ENCODE measurements around the gene HHAT. TPM values are rescaled to one million over a fixed set of nuclear protein-coding genes. Genes with fewer than 3 reads are reported as not detected.
A peak's percentile ranks its signal among the peaks of the same experiment; 100 is the strongest.

HHAT gene
- total and polyA plus RNA-seq, 9 of the 15 experiments (the other 6 are each of a cell fraction or from before 2014, with no cell fraction given), result 0.07 to 0.16 (median 0.13) TPM; not detected in 1

DNA sequence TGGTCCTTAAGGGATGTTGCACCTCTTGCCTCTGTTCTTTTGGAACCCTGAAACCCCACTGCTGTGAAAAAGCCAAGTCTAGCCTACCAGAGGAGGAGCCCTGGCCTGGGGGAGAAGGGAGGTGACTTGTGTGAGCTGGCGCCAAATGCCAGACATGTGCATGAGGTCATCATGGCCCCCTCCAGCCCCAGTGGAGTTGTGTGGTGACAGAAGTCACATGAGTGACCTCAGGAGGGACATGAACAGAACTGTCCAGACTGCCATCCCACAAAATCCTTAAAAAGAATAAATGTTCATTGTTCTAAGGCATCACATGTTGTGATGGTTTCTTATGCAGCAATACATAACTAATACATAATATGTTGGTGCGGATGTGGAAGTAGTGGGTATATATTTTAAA is 10.8 kb downstream of the HHAT start:
- no peaks in the 10 kb centered on the region for H3K36me3 ChIP-seq (ENCODE audit: control insufficient read depth, insufficient read depth, low read length)
- in situ Hi-C loops (cut with MboI), result no loop called here
- no peak overlapping the region for H3K9ac ChIP-seq (ENCODE audit: insufficient read depth in 1 of 2, low read depth in 2 of 2, low read length in 2 of 2)
- H3K4me2 ChIP-seq (ENCODE audit: insufficient read depth, low read length), result no peak overlapping the region
- no peak for TF ChIP-seq HMG20A (CRISPR knock-in tag; conservative IDR thresholded peaks at IDR 0.05)
- TF ChIP-seq, protein P1, sequence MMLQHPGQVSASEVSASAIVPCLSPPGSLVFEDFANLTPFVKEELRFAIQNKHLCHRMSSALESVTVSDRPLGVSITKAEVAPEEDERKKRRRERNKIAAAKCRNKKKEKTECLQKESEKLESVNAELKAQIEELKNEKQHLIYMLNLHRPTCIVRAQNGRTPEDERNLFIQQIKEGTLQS (IDR thresholded peaks at IDR 0.05), result 0 out of 2 replicates have a peak, but pooled peaks have one; percentile 21
- TF ChIP-seq, protein P1 (CRISPR knock-in tag; conservative IDR thresholded peaks at IDR 0.05), result no peak
- no TSS peak for BruUV-seq (replicated peaks)
- H3K9me1 ChIP-seq (ENCODE audit: control insufficient read depth, insufficient read depth, low read length), result no peaks in the 10 kb centered on the region
- H3K4me1 ChIP-seq (replicated peaks in 1 of 2; ENCODE audit: control insufficient read depth in 2 of 2, insufficient read depth in 2 of 2, low read length in 2 of 2), result no peaks in the 10 kb centered on the region
- POLR2A ChIA-PET, result no interaction called here
- no peak for FAIRE-seq
- intact Hi-C loops (cut with micrococcal nuclease), result no loop called here
- DNase-seq (ENCODE audit: extremely low read depth in 1 of 4, low spot score in 3 of 4), result no peak
- no peaks in the 10 kb centered on the region for H4K20me1 ChIP-seq (replicated peaks; ENCODE audit: control insufficient read depth, insufficient read depth, low read length)
- ATAC-seq, result no peak
- no peak overlapping the region for H2AFZ ChIP-seq (ENCODE audit: low read depth, low read length)
- H3K79me2 ChIP-seq (ENCODE audit: control insufficient read depth, insufficient read depth, low read length), result no peaks in the 10 kb centered on the region
- no peak overlapping the region for H3K4me3 ChIP-seq
- CTCF ChIA-PET (ENCODE audit: low intra/inter-chr PET ratio), result no interaction called here
- peaks cover 0 to 4% of the 10 kb centered on the region in 2 experiments; a peak in 2 of 5 replicates for H3K27me3 ChIP-seq (ENCODE audit: control insufficient read depth in 2 of 2, insufficient read depth in 2 of 2, low read length in 2 of 2)
- no peaks in the 10 kb centered on the region for H3K9me3 ChIP-seq (replicated peaks; ENCODE audit: control insufficient read depth, insufficient read depth, low read depth, low read length)
- 0% methylated on average over 2 of the region's 2 CpGs for WGBS (ENCODE audit: insufficient coverage, low coverage, missing lambda C conversion rate)
- H3K27ac ChIP-seq (ENCODE audit: extremely low read depth, low read depth, low read length), result no peak overlapping the region

DNA sequence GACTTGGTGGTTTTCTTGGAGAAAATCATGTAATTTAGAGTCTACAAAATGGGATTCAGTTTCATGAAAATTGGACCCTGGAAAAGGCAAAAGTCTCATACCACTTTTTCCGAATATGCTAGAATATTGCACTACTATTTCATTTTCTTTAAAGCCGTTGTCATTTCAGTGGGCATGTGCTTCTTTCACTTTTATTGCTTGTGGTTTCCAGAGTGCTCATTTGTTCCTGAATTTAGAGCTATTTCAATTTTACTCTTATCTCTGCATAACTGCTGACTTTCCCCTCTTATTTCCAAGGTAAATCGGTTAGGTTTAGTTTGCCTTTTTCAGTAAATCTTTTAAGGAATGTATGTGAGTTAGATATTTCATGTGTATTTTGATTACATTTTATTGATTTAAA is 11.6 kb downstream of the HHAT start:
- H3K27me3 ChIP-seq (ENCODE audit: control insufficient read depth in 2 of 2, insufficient read depth in 2 of 2, low read length in 2 of 2), result peaks cover 0 to 4% of the 10 kb centered on the region in 2 experiments; a peak in 2 of 5 replicates
- H3K9me3 ChIP-seq (replicated peaks; ENCODE audit: control insufficient read depth, insufficient read depth, low read depth, low read length), result no peaks in the 10 kb centered on the region
- H3K79me2 ChIP-seq (ENCODE audit: control insufficient read depth, insufficient read depth, low read length), result no peaks in the 10 kb centered on the region
- ATAC-seq (no peak), DNase-seq (ENCODE audit: extremely low read depth in 1 of 4, low spot score in 3 of 4) (no peak), FAIRE-seq (no peak)
- no peaks in the 10 kb centered on the region for H4K20me1 ChIP-seq (replicated peaks; ENCODE audit: control insufficient read depth, insufficient read depth, low read length)
- H3K4me3 ChIP-seq, result no peak overlapping the region
- 0% methylated on average over 3 of the region's 3 CpGs for WGBS (ENCODE audit: insufficient coverage, low coverage, missing lambda C conversion rate)
- H3K9ac ChIP-seq (ENCODE audit: insufficient read depth in 1 of 2, low read depth in 2 of 2, low read length in 2 of 2), result no peak overlapping the region
- in situ Hi-C loops (cut with MboI), result no loop called here
- no peaks in the 10 kb centered on the region for H3K4me1 ChIP-seq (replicated peaks in 1 of 2; ENCODE audit: control insufficient read depth in 2 of 2, insufficient read depth in 2 of 2, low read length in 2 of 2)
- intact Hi-C loops (cut with micrococcal nuclease), result no loop called here
- H3K36me3 ChIP-seq (ENCODE audit: control insufficient read depth, insufficient read depth, low read length), result no peaks in the 10 kb centered on the region
- H3K4me2 ChIP-seq (ENCODE audit: insufficient read depth, low read length), result no peak overlapping the region
- no peak overlapping the region for H2AFZ ChIP-seq (ENCODE audit: low read depth, low read length)
- no peak overlapping the region for H3K27ac ChIP-seq (ENCODE audit: extremely low read depth, low read depth, low read length)
- ChIA-PET CTCF (ENCODE audit: low intra/inter-chr PET ratio) (no interaction called here), POLR2A (no interaction called here)
- no peaks in the 10 kb centered on the region for H3K9me1 ChIP-seq (ENCODE audit: control insufficient read depth, insufficient read depth, low read length)
- no TSS peak for BruUV-seq (replicated peaks)
- TF ChIP-seq NFE2L1 (tag; IDR thresholded peaks at IDR 0.05; ENCODE audit: borderline replicate concordance, low read depth) (no peak), RUNX1 (IDR thresholded peaks at IDR 0.05; ENCODE audit: low read depth) (no peak), ZNF23 (CRISPR knock-in tag; IDR thresholded peaks at IDR 0.05) (no peak), ZNF274 (IDR thresholded peaks at IDR 0.05; ENCODE audit: borderline replicate concordance, low read depth, low read length) (no peak), ZNF696 (CRISPR knock-in tag; conservative IDR thresholded peaks at IDR 0.05) (no peak)
- TF ChIP-seq, protein P2, sequence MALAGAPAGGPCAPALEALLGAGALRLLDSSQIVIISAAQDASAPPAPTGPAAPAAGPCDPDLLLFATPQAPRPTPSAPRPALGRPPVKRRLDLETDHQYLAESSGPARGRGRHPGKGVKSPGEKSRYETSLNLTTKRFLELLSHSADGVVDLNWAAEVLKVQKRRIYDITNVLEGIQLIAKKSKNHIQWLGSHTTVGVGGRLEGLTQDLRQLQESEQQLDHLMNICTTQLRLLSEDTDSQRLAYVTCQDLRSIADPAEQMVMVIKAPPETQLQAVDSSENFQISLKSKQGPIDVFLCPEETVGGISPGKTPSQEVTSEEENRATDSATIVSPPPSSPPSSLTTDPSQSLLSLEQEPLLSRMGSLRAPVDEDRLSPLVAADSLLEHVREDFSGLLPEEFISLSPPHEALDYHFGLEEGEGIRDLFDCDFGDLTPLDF (CRISPR knock-in tag; IDR thresholded peaks at IDR 0.05), result no peak
- TF ChIP-seq, protein P3, sequence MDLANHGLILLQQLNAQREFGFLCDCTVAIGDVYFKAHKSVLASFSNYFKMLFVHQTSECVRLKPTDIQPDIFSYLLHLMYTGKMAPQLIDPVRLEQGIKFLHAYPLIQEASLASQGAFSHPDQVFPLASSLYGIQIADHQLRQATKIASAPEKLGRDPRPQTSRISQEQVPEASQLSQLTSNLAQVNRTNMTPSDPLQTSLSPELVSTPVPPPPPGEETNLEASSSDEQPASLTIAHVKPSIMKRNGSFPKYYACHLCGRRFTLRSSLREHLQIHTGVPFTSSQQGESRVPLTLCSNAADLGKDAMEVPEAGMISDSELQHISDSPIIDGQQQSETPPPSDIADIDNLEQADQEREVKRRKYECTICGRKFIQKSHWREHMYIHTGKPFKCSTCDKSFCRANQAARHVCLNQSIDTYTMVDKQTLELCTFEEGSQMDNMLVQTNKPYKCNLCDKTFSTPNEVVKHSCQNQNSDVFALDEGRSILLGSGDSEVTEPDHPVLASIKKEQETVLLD (IDR thresholded peaks at IDR 0.05), result no peak
